ENCODE results near the gene CEP164.

GRCh38 chr11:117426297-117426685 lies 98.6 kb downstream of the CEP164 start:
- TF ChIP-seq CTCF (IDR thresholded peaks at IDR 0.05) (peak; percentile 73 to 90 (median 84)), POLR2A (IDR thresholded peaks at IDR 0.05) (no peak), POLR2AphosphoS5 (IDR thresholded peaks at IDR 0.05; ENCODE audit: insufficient read depth in 1 of 2, low read depth in 1 of 2) (no peak)

All from vagina (tissue), 2 donors.